Measurements from ENCODE around the gene OLAH. TPM values are rescaled to one million over a fixed set of nuclear protein-coding genes. Genes with fewer than 3 reads are reported as not detected.
"Not testable (repeated sequence)": the region's sequence is repeated elsewhere in the genome, so short reads cannot be mapped to it uniquely, and the experiment has no call there.

OLAH gene
- total RNA-seq, 1 experiment from 2014 or later = not detected

DNA sequence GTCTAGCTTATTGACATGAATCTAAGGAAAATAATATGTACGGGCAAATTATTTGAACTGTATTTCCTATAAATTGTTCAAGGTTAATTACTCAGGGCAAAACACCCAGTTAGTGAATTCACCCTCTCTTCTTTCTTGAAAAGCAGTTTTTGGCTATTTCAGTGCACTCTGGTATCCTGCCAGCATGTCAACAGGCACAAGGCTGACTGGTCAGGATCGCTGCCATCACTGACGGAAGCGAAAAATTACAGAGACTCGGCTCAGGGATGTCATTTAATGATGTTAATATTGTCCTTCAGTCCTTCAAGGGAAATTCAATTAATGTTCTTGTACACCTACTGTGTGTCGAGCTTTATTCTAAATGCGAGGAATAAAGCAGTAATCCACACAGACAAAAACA, 28.3 kb upstream of the OLAH start:
- no peak for DNase-seq
- H3K27ac ChIP-seq (ENCODE audit: low read length) = no peak overlapping the region
- no peak overlapping the region for H3K4me2 ChIP-seq (ENCODE audit: low read length)
- no peaks in the 10 kb centered on the region for H3K27me3 ChIP-seq (ENCODE audit: low read length)
- no peaks in the 10 kb centered on the region for H3K79me2 ChIP-seq (ENCODE audit: low read length)
- no peak for ATAC-seq
- no peaks in the 10 kb centered on the region for H3K36me3 ChIP-seq (ENCODE audit: low read depth, low read length)
- TF ChIP-seq, protein P1, sequence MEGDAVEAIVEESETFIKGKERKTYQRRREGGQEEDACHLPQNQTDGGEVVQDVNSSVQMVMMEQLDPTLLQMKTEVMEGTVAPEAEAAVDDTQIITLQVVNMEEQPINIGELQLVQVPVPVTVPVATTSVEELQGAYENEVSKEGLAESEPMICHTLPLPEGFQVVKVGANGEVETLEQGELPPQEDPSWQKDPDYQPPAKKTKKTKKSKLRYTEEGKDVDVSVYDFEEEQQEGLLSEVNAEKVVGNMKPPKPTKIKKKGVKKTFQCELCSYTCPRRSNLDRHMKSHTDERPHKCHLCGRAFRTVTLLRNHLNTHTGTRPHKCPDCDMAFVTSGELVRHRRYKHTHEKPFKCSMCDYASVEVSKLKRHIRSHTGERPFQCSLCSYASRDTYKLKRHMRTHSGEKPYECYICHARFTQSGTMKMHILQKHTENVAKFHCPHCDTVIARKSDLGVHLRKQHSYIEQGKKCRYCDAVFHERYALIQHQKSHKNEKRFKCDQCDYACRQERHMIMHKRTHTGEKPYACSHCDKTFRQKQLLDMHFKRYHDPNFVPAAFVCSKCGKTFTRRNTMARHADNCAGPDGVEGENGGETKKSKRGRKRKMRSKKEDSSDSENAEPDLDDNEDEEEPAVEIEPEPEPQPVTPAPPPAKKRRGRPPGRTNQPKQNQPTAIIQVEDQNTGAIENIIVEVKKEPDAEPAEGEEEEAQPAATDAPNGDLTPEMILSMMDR (conservative IDR thresholded peaks at IDR 0.05; ENCODE audit: low read depth, low read length) = no peak
- TF ChIP-seq EZH2phosphoT487 (IDR thresholded peaks at IDR 0.05; ENCODE audit: borderline replicate concordance, low read length) (no peak), EZH2 (IDR thresholded peaks at IDR 0.05; ENCODE audit: low read length, unreplicated experiment) (no peak)
- no peak overlapping the region for H3K9ac ChIP-seq (ENCODE audit: low read length)
- H3K4me1 ChIP-seq (ENCODE audit: insufficient read depth, low read length) = peaks cover 15% of the 10 kb centered on the region
- intact Hi-C loops (cut with micrococcal nuclease) = no loop called here
- ChIA-PET POLR2A (ENCODE audit: unreplicated experiment) (no interaction called here), CTCF (no interaction called here)
- H2AFZ ChIP-seq (ENCODE audit: low read length) = no peak overlapping the region
- BruUV-seq (replicated peaks) = no TSS peak
- no peak overlapping the region for H3K4me3 ChIP-seq (ENCODE audit: low read length)
- H3F3A ChIP-seq (ENCODE audit: low read length, unreplicated experiment) = no peaks in the 10 kb centered on the region
- H3K9me3 ChIP-seq (ENCODE audit: low read length) = no peaks in the 10 kb centered on the region
- no peaks in the 10 kb centered on the region for H3K9me2 ChIP-seq (replicated peaks; ENCODE audit: low read length)
- no peaks in the 10 kb centered on the region for H4K20me1 ChIP-seq (ENCODE audit: low read length)

DNA sequence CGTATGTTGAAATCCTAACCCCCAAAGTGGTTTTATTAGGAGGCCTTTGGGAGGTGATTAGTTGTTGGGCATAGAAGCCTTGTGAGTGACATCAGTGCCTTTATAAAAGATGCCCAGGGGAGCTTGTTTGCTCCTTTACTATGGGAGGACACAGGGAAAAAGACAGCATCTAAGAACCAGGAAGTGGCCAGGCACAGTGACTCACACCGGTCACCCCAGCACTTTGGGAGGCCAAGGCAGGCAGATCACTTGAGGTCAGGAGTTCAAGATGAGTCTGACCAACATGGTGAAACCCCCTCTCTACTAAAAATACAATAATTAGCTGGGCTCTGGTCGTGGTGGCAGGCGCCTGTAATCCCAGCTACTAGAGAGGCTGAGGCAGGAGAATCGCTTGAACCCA, 22.8 kb upstream of the OLAH start:
- POLR2A ChIA-PET (ENCODE audit: unreplicated experiment) = not testable (repeated sequence)

DNA sequence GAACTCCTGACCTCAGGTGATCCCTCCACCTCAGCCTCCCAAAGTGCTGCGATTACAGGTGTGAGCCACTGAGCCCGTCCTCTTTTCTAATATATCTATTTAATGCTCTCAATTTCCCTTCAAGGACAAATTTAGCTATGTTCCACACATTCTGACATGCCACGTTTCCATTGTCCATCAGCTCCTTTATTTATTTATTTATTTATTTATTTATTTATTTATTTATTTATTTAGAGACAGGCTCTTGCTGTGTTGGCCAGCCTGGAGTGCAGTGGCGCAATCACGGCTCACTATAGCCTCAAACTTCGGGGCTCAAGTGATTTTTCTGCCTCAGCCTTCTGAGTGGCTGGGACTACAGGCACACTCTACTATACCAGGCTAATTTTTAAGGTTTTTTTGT, 20.7 kb upstream of the OLAH start:
- intact Hi-C loops (cut with micrococcal nuclease); H3K79me2 ChIP-seq (ENCODE audit: low read length); H3K4me2 ChIP-seq (ENCODE audit: low read length); H2AFZ ChIP-seq (ENCODE audit: low read length); BruUV-seq (replicated peaks); POLR2A ChIA-PET (ENCODE audit: unreplicated experiment); CTCF ChIA-PET; H4K20me1 ChIP-seq (ENCODE audit: low read length); H3K27ac ChIP-seq (ENCODE audit: low read length); H3F3A ChIP-seq (ENCODE audit: low read length, unreplicated experiment); H3K9me2 ChIP-seq (replicated peaks; ENCODE audit: low read length); H3K27me3 ChIP-seq (ENCODE audit: low read length); DNase-seq; H3K4me3 ChIP-seq (ENCODE audit: low read length); H3K36me3 ChIP-seq (ENCODE audit: low read depth, low read length); H3K4me1 ChIP-seq (ENCODE audit: insufficient read depth, low read length); ATAC-seq; H3K9ac ChIP-seq (ENCODE audit: low read length); H3K9me3 ChIP-seq (ENCODE audit: low read length): not testable (repeated sequence)

More for the DNA sequence above, 22.8 kb upstream of the OLAH start:
- H3K9me3 ChIP-seq (ENCODE audit: low read length); H3K36me3 ChIP-seq (ENCODE audit: low read depth, low read length); H3K79me2 ChIP-seq (ENCODE audit: low read length); H3K4me1 ChIP-seq (ENCODE audit: insufficient read depth, low read length); H3K4me2 ChIP-seq (ENCODE audit: low read length); ATAC-seq; H3K9me2 ChIP-seq (replicated peaks; ENCODE audit: low read length); CTCF ChIA-PET; H3F3A ChIP-seq (ENCODE audit: low read length, unreplicated experiment); H3K27me3 ChIP-seq (ENCODE audit: low read length); H4K20me1 ChIP-seq (ENCODE audit: low read length); DNase-seq; BruUV-seq (replicated peaks); H2AFZ ChIP-seq (ENCODE audit: low read length); H3K9ac ChIP-seq (ENCODE audit: low read length); H3K27ac ChIP-seq (ENCODE audit: low read length); H3K4me3 ChIP-seq (ENCODE audit: low read length); intact Hi-C loops (cut with micrococcal nuclease): not testable (repeated sequence)

DNA sequence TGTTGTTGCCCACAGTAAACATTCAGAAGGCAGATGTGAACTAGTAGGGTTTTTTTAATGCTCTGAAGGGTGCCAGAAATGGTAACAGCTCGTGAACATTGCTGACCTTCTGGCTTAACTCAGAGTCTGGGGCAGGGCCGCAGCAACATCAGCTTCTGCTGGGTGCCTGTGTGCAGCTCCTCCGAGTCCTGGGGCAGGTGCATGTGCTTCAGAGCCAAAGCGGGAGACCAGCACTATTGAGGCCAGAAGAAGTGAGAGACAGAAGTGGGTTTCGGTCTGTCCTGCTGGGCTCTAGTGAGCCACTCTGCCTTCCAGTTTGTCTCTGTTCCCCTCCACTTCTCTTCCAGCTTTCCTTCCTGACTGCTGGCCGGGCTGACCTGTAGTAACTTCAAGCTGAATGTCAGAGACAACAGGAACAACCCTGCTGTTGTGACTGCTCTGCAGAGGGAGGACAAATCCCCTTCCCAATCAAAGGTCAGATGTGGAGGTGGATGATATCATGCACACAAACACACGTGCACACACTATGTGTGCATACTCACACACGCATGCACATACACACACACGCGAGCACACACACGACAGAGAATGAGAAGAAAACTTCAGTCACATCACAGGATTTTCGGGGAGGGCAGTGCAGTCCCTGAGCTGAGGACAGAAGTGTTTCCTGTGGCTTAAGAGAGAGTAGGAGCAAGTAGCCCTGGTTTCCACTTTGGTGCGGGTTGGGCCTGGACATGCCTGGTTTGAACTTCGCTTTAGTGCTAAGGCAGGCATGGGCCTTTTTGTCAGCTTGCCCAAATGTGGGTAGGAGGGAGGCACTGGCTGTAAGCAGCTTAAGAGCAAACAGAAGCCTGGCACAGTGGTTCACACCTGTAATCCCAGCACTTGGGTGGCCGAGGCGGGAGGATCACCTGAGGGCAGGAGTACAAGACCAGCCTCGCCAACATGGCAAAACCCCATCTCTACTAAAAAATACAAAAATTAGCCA, 19.4 kb upstream of the OLAH start:
- CTCF ChIA-PET; BruUV-seq (replicated peaks); H3K4me1 ChIP-seq (ENCODE audit: insufficient read depth, low read length); H3K4me3 ChIP-seq (ENCODE audit: low read length); H3K9ac ChIP-seq (ENCODE audit: low read length); DNase-seq; ATAC-seq; intact Hi-C loops (cut with micrococcal nuclease); POLR2A ChIA-PET (ENCODE audit: unreplicated experiment); H3K9me3 ChIP-seq (ENCODE audit: low read length); H3F3A ChIP-seq (ENCODE audit: low read length, unreplicated experiment); H2AFZ ChIP-seq (ENCODE audit: low read length); H4K20me1 ChIP-seq (ENCODE audit: low read length); H3K27me3 ChIP-seq (ENCODE audit: low read length); H3K27ac ChIP-seq (ENCODE audit: low read length); H3K9me2 ChIP-seq (replicated peaks; ENCODE audit: low read length); H3K36me3 ChIP-seq (ENCODE audit: low read depth, low read length); H3K4me2 ChIP-seq (ENCODE audit: low read length); H3K79me2 ChIP-seq (ENCODE audit: low read length): not testable (repeated sequence)

DNA sequence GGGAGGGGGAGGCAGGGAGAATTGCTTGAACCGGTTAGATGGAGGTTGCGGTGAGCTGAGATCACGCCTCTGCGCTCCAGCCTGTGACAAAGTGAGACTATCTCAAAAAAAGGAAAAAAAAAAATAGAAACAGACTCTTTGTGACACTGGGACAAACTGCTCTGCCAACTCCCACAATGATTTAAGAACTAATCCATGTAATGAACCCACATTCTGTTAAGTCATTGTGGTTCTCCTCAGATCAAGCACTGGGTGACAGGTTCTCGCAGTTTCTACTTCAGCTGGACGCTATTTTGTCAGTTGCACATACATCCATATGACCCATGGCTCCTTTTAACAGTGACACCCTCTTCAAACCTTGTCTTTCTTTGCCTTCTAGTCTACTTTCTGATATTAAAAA, 18.7 kb upstream of the OLAH start:
- H3K4me1 ChIP-seq (ENCODE audit: insufficient read depth, low read length); CTCF ChIA-PET; H2AFZ ChIP-seq (ENCODE audit: low read length); H3K9me3 ChIP-seq (ENCODE audit: low read length); H4K20me1 ChIP-seq (ENCODE audit: low read length); H3F3A ChIP-seq (ENCODE audit: low read length, unreplicated experiment); POLR2A ChIA-PET (ENCODE audit: unreplicated experiment); H3K9ac ChIP-seq (ENCODE audit: low read length); H3K4me3 ChIP-seq (ENCODE audit: low read length); H3K27me3 ChIP-seq (ENCODE audit: low read length); H3K27ac ChIP-seq (ENCODE audit: low read length); H3K36me3 ChIP-seq (ENCODE audit: low read depth, low read length); H3K9me2 ChIP-seq (replicated peaks; ENCODE audit: low read length); H3K79me2 ChIP-seq (ENCODE audit: low read length); H3K4me2 ChIP-seq (ENCODE audit: low read length); BruUV-seq (replicated peaks); intact Hi-C loops (cut with micrococcal nuclease); ATAC-seq; DNase-seq: not testable (repeated sequence)

Data from PC-3 (cell line).